ENCODE data around the gene CALML5.

The CALML5 gene

GRCh38 chr10:5500910-5501309, 1.5 kb upstream of the CALML5 start:
- Histone ChIP-seq H3K9me3 (ENCODE audit: control insufficient read depth, low read length) (no peaks in the 10 kb centered on the region), H3K4me1 (ENCODE audit: control insufficient read depth, insufficient read depth, low read length) (no peaks in the 10 kb centered on the region), H3K27ac (ENCODE audit: insufficient read depth, low read depth, low read length, poor library complexity, severe bottlenecking) (no peak overlapping the region), H3K27me3 (ENCODE audit: control insufficient read depth, insufficient read depth, low read length, poor library complexity, severe bottlenecking) (no peaks in the 10 kb centered on the region), H3K4me3 (ENCODE audit: insufficient read depth, low read depth, low read length) (no peak overlapping the region), H3K36me3 (ENCODE audit: control insufficient read depth, insufficient read depth, low read length) (no peaks in the 10 kb centered on the region)
- 83 to 84% methylated on average over 5 of the region's 5 CpGs for WGBS, 2 experiments

GRCh38 chr10:5500162-5500670, 846 bp upstream of the CALML5 start:
- no peaks in the 10 kb centered on the region for H3K36me3 ChIP-seq (ENCODE audit: control insufficient read depth, insufficient read depth, low read length)
- no peak overlapping the region for H3K4me3 ChIP-seq (ENCODE audit: insufficient read depth, low read depth, low read length)
- no peaks in the 10 kb centered on the region for H3K4me1 ChIP-seq (ENCODE audit: control insufficient read depth, insufficient read depth, low read length)
- no peak overlapping the region for H3K27ac ChIP-seq (ENCODE audit: insufficient read depth, low read depth, low read length, poor library complexity, severe bottlenecking)
- no peaks in the 10 kb centered on the region for H3K27me3 ChIP-seq (ENCODE audit: control insufficient read depth, insufficient read depth, low read length, poor library complexity, severe bottlenecking)
- WGBS, 2 experiments = 95% methylated on average over 7 of the region's 7 CpGs
- H3K9me3 ChIP-seq (ENCODE audit: control insufficient read depth, low read length) = no peaks in the 10 kb centered on the region

GRCh38 chr10:5498791-5499492, 428 bp downstream of the CALML5 start:
- Histone ChIP-seq H3K4me1 (ENCODE audit: control insufficient read depth, insufficient read depth, low read length) (no peaks in the 10 kb centered on the region), H3K36me3 (ENCODE audit: control insufficient read depth, insufficient read depth, low read length) (no peaks in the 10 kb centered on the region), H3K27ac (ENCODE audit: insufficient read depth, low read depth, low read length, poor library complexity, severe bottlenecking) (no peak overlapping the region), H3K9me3 (ENCODE audit: control insufficient read depth, low read length) (no peaks in the 10 kb centered on the region), H3K4me3 (ENCODE audit: insufficient read depth, low read depth, low read length) (no peak overlapping the region), H3K27me3 (ENCODE audit: control insufficient read depth, insufficient read depth, low read length, poor library complexity, severe bottlenecking) (no peaks in the 10 kb centered on the region)
- 92 to 93% methylated on average over 61 of the region's 61 CpGs for WGBS, 2 experiments

GRCh38 chr10:5497948-5498730, 1.2 kb downstream of the CALML5 start:
- H3K27me3 ChIP-seq (ENCODE audit: control insufficient read depth, insufficient read depth, low read length, poor library complexity, severe bottlenecking) = no peaks in the 10 kb centered on the region
- H3K4me3 ChIP-seq (ENCODE audit: insufficient read depth, low read depth, low read length) = no peak overlapping the region
- no peak overlapping the region for H3K27ac ChIP-seq (ENCODE audit: insufficient read depth, low read depth, low read length, poor library complexity, severe bottlenecking)
- H3K9me3 ChIP-seq (ENCODE audit: control insufficient read depth, low read length) = no peaks in the 10 kb centered on the region
- no peaks in the 10 kb centered on the region for H3K4me1 ChIP-seq (ENCODE audit: control insufficient read depth, insufficient read depth, low read length)
- WGBS, 2 experiments = 94 to 96% methylated on average over 19 of the region's 19 CpGs
- no peaks in the 10 kb centered on the region for H3K36me3 ChIP-seq (ENCODE audit: control insufficient read depth, insufficient read depth, low read length)

- WGBS, 2 experiments = 84 to 89% methylated on average over 6 of the region's 6 CpGs
- H3K4me3 ChIP-seq (ENCODE audit: insufficient read depth, low read depth, low read length) = no peak overlapping the region
- no peaks in the 10 kb centered on the region for H3K9me3 ChIP-seq (ENCODE audit: control insufficient read depth, low read length)
Observed at GRCh38 chr10:5497289-5497688, 2.1 kb downstream of the CALML5 start.

GRCh38 chr10:5496261-5497250, 2.8 kb downstream of the CALML5 start:
- H3K4me1 ChIP-seq (ENCODE audit: control insufficient read depth, insufficient read depth, low read length) = no peaks in the 10 kb centered on the region
- H3K9me3 ChIP-seq (ENCODE audit: control insufficient read depth, low read length) = no peaks in the 10 kb centered on the region
- H3K36me3 ChIP-seq (ENCODE audit: control insufficient read depth, insufficient read depth, low read length) = no peaks in the 10 kb centered on the region
- no peaks in the 10 kb centered on the region for H3K27me3 ChIP-seq (ENCODE audit: control insufficient read depth, insufficient read depth, low read length, poor library complexity, severe bottlenecking)
- no peak overlapping the region for H3K4me3 ChIP-seq (ENCODE audit: insufficient read depth, low read depth, low read length)
- WGBS, 2 experiments = 92 to 93% methylated on average over 24 to 25 of the region's 25 CpGs
- H3K27ac ChIP-seq (ENCODE audit: insufficient read depth, low read depth, low read length, poor library complexity, severe bottlenecking) = no peak overlapping the region

More at GRCh38 chr10:5497289-5497688, 2.1 kb downstream of the CALML5 start:
- Histone ChIP-seq H3K4me1 (ENCODE audit: control insufficient read depth, insufficient read depth, low read length) (no peaks in the 10 kb centered on the region), H3K36me3 (ENCODE audit: control insufficient read depth, insufficient read depth, low read length) (no peaks in the 10 kb centered on the region), H3K27me3 (ENCODE audit: control insufficient read depth, insufficient read depth, low read length, poor library complexity, severe bottlenecking) (no peaks in the 10 kb centered on the region), H3K27ac (ENCODE audit: insufficient read depth, low read depth, low read length, poor library complexity, severe bottlenecking) (no peak overlapping the region)

- Histone ChIP-seq H3K27me3 (ENCODE audit: control insufficient read depth, insufficient read depth, low read length, poor library complexity, severe bottlenecking) (no peaks in the 10 kb centered on the region), H3K36me3 (ENCODE audit: control insufficient read depth, insufficient read depth, low read length) (no peaks in the 10 kb centered on the region), H3K9me3 (ENCODE audit: control insufficient read depth, low read length) (no peaks in the 10 kb centered on the region), H3K4me3 (ENCODE audit: insufficient read depth, low read depth, low read length) (no peak overlapping the region), H3K4me1 (ENCODE audit: control insufficient read depth, insufficient read depth, low read length) (no peaks in the 10 kb centered on the region), H3K27ac (ENCODE audit: insufficient read depth, low read depth, low read length, poor library complexity, severe bottlenecking) (no peak overlapping the region)
- WGBS, 2 experiments = 93 to 96% methylated on average over 8 of the region's 8 CpGs
Observed at GRCh38 chr10:5494611-5495010, 4.8 kb downstream of the CALML5 start.

- Histone ChIP-seq H3K27me3 (ENCODE audit: control insufficient read depth, insufficient read depth, low read length, poor library complexity, severe bottlenecking) (no peaks in the 10 kb centered on the region), H3K4me3 (ENCODE audit: insufficient read depth, low read depth, low read length) (no peak overlapping the region), H3K9me3 (ENCODE audit: control insufficient read depth, low read length) (no peaks in the 10 kb centered on the region), H3K27ac (ENCODE audit: insufficient read depth, low read depth, low read length, poor library complexity, severe bottlenecking) (peak overlapping the region; percentile 8), H3K36me3 (ENCODE audit: control insufficient read depth, insufficient read depth, low read length) (no peaks in the 10 kb centered on the region), H3K4me1 (ENCODE audit: control insufficient read depth, insufficient read depth, low read length) (no peaks in the 10 kb centered on the region)
- WGBS, 2 experiments = 74 to 84% methylated on average over 3 of the region's 3 CpGs
Observed at GRCh38 chr10:5493691-5494090, 5.7 kb downstream of the CALML5 start.

GRCh38 chr10:5492929-5493576, 6.3 kb downstream of the CALML5 start:
- no peaks in the 10 kb centered on the region for H3K4me1 ChIP-seq (ENCODE audit: control insufficient read depth, insufficient read depth, low read length)
- H3K9me3 ChIP-seq (ENCODE audit: control insufficient read depth, low read length) = no peaks in the 10 kb centered on the region
- H3K27me3 ChIP-seq (ENCODE audit: control insufficient read depth, insufficient read depth, low read length, poor library complexity, severe bottlenecking) = no peaks in the 10 kb centered on the region
- H3K4me3 ChIP-seq (ENCODE audit: insufficient read depth, low read depth, low read length) = no peak overlapping the region
- no peaks in the 10 kb centered on the region for H3K36me3 ChIP-seq (ENCODE audit: control insufficient read depth, insufficient read depth, low read length)
- no peak overlapping the region for H3K27ac ChIP-seq (ENCODE audit: insufficient read depth, low read depth, low read length, poor library complexity, severe bottlenecking)
- WGBS, 2 experiments = 93 to 94% methylated on average over 13 of the region's 13 CpGs

All from ectodermal cell (in vitro differentiated cells).